ENCODE results near the gene PRDM13.

- TF ChIP-seq CTCF (IDR thresholded peaks at IDR 0.05) (no peak), ZFX (IDR thresholded peaks at IDR 0.05; ENCODE audit: borderline replicate concordance) (no peak)
These were observed 55.2 kb downstream of the PRDM13 start for GRCh38 chr6:99661870-99662269.
